ENCODE data around the gene GFI1. TPM values are rescaled to one million over a fixed set of nuclear protein-coding genes. Genes with fewer than 3 reads are reported as not detected.

GFI1 gene
- total RNA-seq, 1 experiment from 2014 or later, result 0.93 TPM

DNA sequence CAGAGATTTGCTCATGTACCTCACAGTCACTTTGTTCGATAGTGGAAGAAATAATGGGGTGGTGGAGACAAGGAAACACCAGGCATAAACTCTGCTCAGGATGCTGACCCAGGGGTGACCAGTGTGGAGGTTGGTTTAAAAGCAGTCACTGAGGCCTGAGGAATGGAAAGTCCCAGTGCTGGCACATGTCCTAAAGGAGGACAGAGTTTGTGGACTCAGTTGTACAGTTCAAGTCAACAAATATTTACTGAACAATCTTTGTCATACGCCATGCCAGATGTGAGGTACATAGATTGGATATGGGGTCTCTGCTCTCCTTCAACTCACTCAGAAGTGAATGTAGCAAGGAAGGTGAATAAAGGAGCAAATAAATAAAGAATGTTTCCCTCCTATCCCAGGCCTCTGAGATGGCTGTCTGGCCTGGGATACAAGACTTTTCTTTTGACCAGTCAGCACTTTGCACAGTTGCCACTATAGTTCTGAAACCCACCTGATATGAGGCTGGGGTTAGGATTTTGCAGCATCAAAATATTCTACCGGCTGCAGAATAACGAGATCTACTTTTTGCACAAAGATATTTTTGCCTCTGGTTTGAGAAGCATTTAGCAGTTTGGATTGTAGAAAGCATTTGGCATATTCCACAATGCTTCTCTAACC lies 7.9 kb upstream of the GFI1 start:
- ChIA-PET CTCF (no interaction called here), POLR2A (no interaction called here)

GRCh38 chr1:92493139-92493538 lies 6.4 kb upstream of the GFI1 start:
- CTCF ChIA-PET, result no interaction called here
- H3K36me3 Mint-ChIP-seq (ENCODE audit: insufficient read depth, unreplicated experiment), result no peaks in the 10 kb centered on the region
- intact Hi-C loops (cut with micrococcal nuclease; ENCODE audit: unreplicated experiment), result no loop called here
- no peaks in the 10 kb centered on the region for H3K27me3 ChIP-seq (replicated peaks; ENCODE audit: control insufficient read depth, insufficient read depth, low read length)
- H3K9me3 ChIP-seq, result no peaks in the 10 kb centered on the region
- H3K36me3 ChIP-seq (ENCODE audit: control insufficient read depth, insufficient read depth, low read length), result no peaks in the 10 kb centered on the region
- no peak overlapping the region for H3K27ac Mint-ChIP-seq (ENCODE audit: unreplicated experiment)
- TF ChIP-seq CTCF (IDR thresholded peaks at IDR 0.05; ENCODE audit: insufficient read depth in 1 of 2, low read depth in 1 of 2, low read length in 1 of 2, severe bottlenecking in 1 of 2, unreplicated experiment in 1 of 2), result no peak
- no peak overlapping the region for H3K4me3 Mint-ChIP-seq (ENCODE audit: unreplicated experiment)
- DNase-seq, result no peak
- no peaks in the 10 kb centered on the region for H3K9me3 Mint-ChIP-seq (ENCODE audit: unreplicated experiment)
- H3K27me3 Mint-ChIP-seq (ENCODE audit: insufficient read depth, unreplicated experiment), result no peaks in the 10 kb centered on the region
- no peaks in the 10 kb centered on the region for H3K4me1 Mint-ChIP-seq (ENCODE audit: low read depth, unreplicated experiment)
- POLR2A ChIA-PET, result interaction anchor here (0.6 kb wide), 1 partner anchor 274 kb away, joined by 13 read pairs; no protein-coding TSS in a partner anchor
- no TSS peak for BruUV-seq (replicated peaks)
- H3K4me3 ChIP-seq (ENCODE audit: low read depth, low read length), result no peak overlapping the region
- no peaks in the 10 kb centered on the region for H3K4me1 ChIP-seq

More for the DNA sequence above, 7.9 kb upstream of the GFI1 start:
- no peaks in the 10 kb centered on the region for H3K4me1 ChIP-seq
- H3K9me3 ChIP-seq, result no peaks in the 10 kb centered on the region
- Mint-ChIP-seq H3K9me3 (ENCODE audit: unreplicated experiment) (no peaks in the 10 kb centered on the region), H3K27me3 (ENCODE audit: insufficient read depth, unreplicated experiment) (no peaks in the 10 kb centered on the region), H3K4me3 (ENCODE audit: unreplicated experiment) (no peak overlapping the region), H3K4me1 (ENCODE audit: low read depth, unreplicated experiment) (no peaks in the 10 kb centered on the region), H3K36me3 (ENCODE audit: insufficient read depth, unreplicated experiment) (no peaks in the 10 kb centered on the region), H3K27ac (ENCODE audit: unreplicated experiment) (no peak overlapping the region)
- BruUV-seq (replicated peaks), result no TSS peak
- TF ChIP-seq CTCF (IDR thresholded peaks at IDR 0.05; ENCODE audit: insufficient read depth in 1 of 2, low read depth in 1 of 2, low read length in 1 of 2, severe bottlenecking in 1 of 2, unreplicated experiment in 1 of 2), result no peak
- no peaks in the 10 kb centered on the region for H3K27me3 ChIP-seq (replicated peaks; ENCODE audit: control insufficient read depth, insufficient read depth, low read length)
- no peak for DNase-seq
- intact Hi-C loops (cut with micrococcal nuclease; ENCODE audit: unreplicated experiment), result no loop called here
- H3K4me3 ChIP-seq (ENCODE audit: low read depth, low read length), result no peak overlapping the region
- no peaks in the 10 kb centered on the region for H3K36me3 ChIP-seq (ENCODE audit: control insufficient read depth, insufficient read depth, low read length)

DNA sequence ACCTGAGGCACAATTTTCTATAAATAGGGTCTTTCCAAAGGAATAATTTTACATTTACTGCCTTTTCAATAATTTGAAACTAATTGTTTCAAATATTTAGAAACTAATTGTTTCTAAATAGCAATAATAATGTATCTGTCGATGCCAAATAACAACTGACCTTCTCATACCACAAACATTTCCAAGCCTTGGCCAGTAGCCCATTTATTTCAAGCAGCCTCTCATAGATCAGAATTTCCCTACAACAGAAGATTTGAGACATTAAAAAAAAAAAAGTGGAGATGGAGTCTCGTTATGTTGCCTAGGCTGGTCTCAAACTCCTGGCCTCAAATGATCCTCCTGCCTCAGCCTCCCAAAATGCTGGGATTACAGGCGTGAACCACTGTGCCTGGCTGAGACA lies 2.1 kb upstream of the GFI1 start:
- ChIA-PET CTCF (no interaction called here), POLR2A (no interaction called here)
- Histone ChIP-seq H3K9me3 (no peaks in the 10 kb centered on the region), H3K4me3 (ENCODE audit: low read depth, low read length) (no peak overlapping the region), H3K27me3 (replicated peaks; ENCODE audit: control insufficient read depth, insufficient read depth, low read length) (no peaks in the 10 kb centered on the region; the same call in 1 of the 2 replicates), H3K36me3 (ENCODE audit: control insufficient read depth, insufficient read depth, low read length) (no peaks in the 10 kb centered on the region), H3K4me1 (no peaks in the 10 kb centered on the region)
- DNase-seq, result no peak
- BruUV-seq (replicated peaks), result no TSS peak
- no peak overlapping the region for H3K27ac Mint-ChIP-seq (ENCODE audit: unreplicated experiment)
- TF ChIP-seq CTCF (IDR thresholded peaks at IDR 0.05; ENCODE audit: insufficient read depth in 1 of 2, low read depth in 1 of 2, low read length in 1 of 2, severe bottlenecking in 1 of 2, unreplicated experiment in 1 of 2), result no peak
- no peaks in the 10 kb centered on the region for H3K27me3 Mint-ChIP-seq (ENCODE audit: insufficient read depth, unreplicated experiment)
- no peaks in the 10 kb centered on the region for H3K4me1 Mint-ChIP-seq (ENCODE audit: low read depth, unreplicated experiment)
- intact Hi-C loops (cut with micrococcal nuclease; ENCODE audit: unreplicated experiment), result loop anchor here (10.0 kb wide), 2 partner anchors 124 to 174 kb away; no protein-coding TSS in a partner anchor
- H3K9me3 Mint-ChIP-seq (ENCODE audit: unreplicated experiment), result no peaks in the 10 kb centered on the region
- H3K4me3 Mint-ChIP-seq (ENCODE audit: unreplicated experiment), result no peak overlapping the region
- H3K36me3 Mint-ChIP-seq (ENCODE audit: insufficient read depth, unreplicated experiment), result no peaks in the 10 kb centered on the region
